Activated naive CD4-positive, alpha-beta T cell treated with anti-CD3 and anti-CD28 coated beads, Interleukin-2, amount 50 U/mL, for 16 hours (primary cell): Measurements from ENCODE around the gene NOTCH2.

ENCODE experiments used
- DNase-seq: peaks from one replicate; pipeline ENCODE4 v3.0.0-alpha.2; 2020

Gene NOTCH2

DNA sequence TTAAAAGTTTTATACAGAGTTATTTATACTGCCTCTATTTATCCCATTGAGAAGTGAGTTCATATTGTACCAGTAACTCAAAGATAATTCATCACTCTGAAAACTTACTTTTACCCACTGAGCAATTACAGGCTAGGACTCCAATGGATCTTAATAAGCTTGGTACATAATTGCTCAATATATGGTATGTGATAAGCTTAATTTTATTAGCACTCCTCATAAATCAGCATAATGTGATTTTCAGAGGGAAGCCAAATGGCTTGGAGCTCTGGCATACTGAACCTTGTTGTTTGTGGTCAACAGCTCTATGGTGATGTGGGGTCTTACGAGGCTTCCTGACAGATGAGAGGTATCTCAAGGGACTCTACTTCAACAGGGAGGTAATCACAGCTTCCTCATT lies 199.5 kb downstream of the NOTCH2 start:
- DNase-seq = no peak

DNA sequence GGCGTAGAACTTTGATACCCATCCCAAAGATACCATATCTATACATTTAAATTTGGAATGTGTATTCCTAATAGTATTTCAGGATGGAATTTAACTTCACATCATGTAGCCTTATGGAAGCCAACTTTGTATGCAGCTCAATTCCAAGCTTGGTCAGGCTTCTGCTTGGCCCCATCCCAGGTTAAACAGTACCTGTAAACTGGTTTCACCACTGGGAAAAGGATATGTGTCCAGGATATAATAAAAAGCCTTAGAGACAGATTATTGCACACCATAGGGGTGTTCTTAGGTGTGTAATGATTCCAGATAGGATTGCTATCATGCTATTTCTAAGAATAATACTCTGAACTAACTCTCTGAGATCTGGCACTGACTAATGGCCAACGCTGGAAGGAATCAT lies 201.3 kb downstream of the NOTCH2 start:
- DNase-seq = no peak

DNA sequence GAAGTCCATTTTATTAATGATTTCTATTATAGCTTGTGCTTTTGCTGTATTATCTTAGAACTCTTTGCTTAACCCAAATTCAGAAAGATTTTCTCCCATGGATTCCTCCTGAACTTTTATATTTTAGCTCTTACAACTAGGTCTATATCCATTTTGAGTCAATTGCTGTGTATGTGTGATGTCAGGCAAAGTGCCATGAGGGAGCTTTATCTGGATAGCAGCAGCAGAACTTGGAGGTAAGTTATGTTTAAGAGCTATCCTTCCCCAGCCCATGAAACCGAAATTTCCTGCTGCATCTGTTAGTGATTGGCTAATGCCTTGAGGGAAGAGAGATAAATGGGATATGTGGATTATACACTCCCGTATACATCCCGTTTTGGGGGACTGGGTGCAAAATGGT lies 203.0 kb downstream of the NOTCH2 start:
- DNase-seq = no peak

DNA sequence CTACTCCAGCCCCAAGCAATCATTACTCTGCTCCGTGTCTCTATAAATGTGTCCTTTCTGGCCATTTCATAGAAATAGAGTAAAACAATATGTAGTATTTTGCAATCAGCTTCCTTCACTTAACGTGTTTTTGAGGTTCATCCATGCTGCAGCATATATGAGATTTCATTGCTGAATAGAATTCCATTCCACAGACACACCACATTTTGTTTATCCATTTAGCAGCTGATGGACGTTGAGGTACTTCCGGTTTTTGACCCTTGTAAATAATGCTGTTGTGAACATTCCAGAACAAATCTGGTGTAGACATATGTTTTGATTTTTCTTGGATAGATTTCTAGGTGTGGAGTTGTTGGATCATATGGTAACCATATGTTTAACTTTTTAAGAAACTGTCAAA lies 203.8 kb downstream of the NOTCH2 start:
- DNase-seq = no peak

DNA sequence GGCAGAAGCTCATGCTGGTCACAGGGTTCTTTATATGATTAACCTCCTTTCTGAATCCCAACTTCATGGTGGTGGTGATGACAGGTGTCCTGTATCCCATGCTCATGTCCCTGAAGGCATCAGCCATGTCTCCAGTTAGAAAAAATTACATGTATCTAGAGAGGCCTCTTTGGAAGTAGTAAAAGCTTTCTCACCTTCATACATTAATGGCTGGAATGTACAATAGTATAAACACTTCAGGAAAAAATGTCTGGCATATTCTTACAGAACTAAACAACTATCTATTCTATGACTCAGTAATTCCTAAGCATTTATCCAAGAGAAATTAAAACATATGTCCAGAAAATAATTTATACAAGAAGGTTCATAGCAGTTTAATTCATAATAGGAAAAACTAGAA lies 207.2 kb downstream of the NOTCH2 start:
- no peak for DNase-seq
